HCT116 (cell line): Measurements from ENCODE around the gene SPATA2L. TPM values are rescaled to one million over a fixed set of nuclear protein-coding genes. Genes with fewer than 3 reads are reported as not detected.

Source experiments
- ATAC-seq: fragments of 200-7000 bp; cut with Tn5 transposase; 2 replicates; pipeline ENCODE4 v1.9.1; 2020; ENCODE audit warnings: mild to moderate bottlenecking, moderate library complexity
- BruUV-seq: library from RNA; stranded (reverse); fragments of 400-500 nt; replicated peaks from 2 replicates; lab custom pipeline; 2021; lab: Mats Ljungman, UMichigan
- CTCF ChIA-PET: fragments of 300-600 bp; sonication (Branson Sonifier 250); formaldehyde crosslinking; loops from one replicate; lab custom pipeline; 2021; ENCODE audit warnings: antibody characterized with exemption; lab: Charles Lee
- POLR2A ChIA-PET: fragments of 300-600, 350-600 bp; sonication (Branson Sonifier 250); formaldehyde crosslinking; loops from one replicate; lab custom pipeline; 2021; ENCODE audit warnings: antibody characterized with exemption; lab: Charles Lee
- RAD21 ChIA-PET, 2 experiments: fragments of 300-600 bp; sonication (Branson Sonifier 250); formaldehyde crosslinking; loops; one replicate each; lab custom pipeline; 2023; ENCODE audit warnings: low total read pairs in 2 of 2; ENCODE audit not compliant: uncharacterized antibody in 2 of 2, unreplicated experiment in 2 of 2, low non-redundant PET in 1 of 2; lab: Charles Lee
- DNase-seq: peaks from one replicate; pipeline ENCODE4 v3.0.0-alpha.2; 2010; ENCODE audit warnings: low read depth, low spot score
- H2AFZ ChIP-seq: fragments of 200-600 bp; shearing (Covaris generic), sonication (generic); 2 replicates; pipeline ENCODE4 v1.6.1; 2017; ENCODE audit warnings: low read depth, mixed run types, mixed read lengths, antibody characterized with exemption, low read length; ENCODE audit not compliant: poor library complexity, severe bottlenecking
- H3K27ac ChIP-seq: 2 replicates; pipeline ENCODE4 v1.5.1; 2012; ENCODE audit warnings: low read depth, low read length
- H3K27me3 ChIP-seq: fragments of 200-600 bp; sonication (generic); 2 replicates; pipeline ENCODE4 v1.6.1; 2016; ENCODE audit warnings: mixed run types, low read length, mixed read lengths; ENCODE audit not compliant: insufficient read depth
- H3K36me3 ChIP-seq, 2 experiments: fragments of 200-500 bp in 1 of 2; fragments of 200-600 bp in 1 of 2; sonication (Bioruptor generic) in 1 of 2; sonication (generic) in 1 of 2; 2 replicates each; pipeline versions ENCODE4 v1.5.1 to v1.6.1; 2014 to 2016; ENCODE audit warnings: low read length in 2 of 2, inconsistent platforms in 1 of 2, mixed read lengths in 1 of 2, mixed run types in 1 of 2; ENCODE audit not compliant: insufficient read depth in 2 of 2, control insufficient read depth in 1 of 2
- H3K4me1 ChIP-seq, 2 experiments: fragments of 200-600 bp in 1 of 2; sonication (generic) in 1 of 2; 2 replicates each; pipeline versions ENCODE4 v1.5.1 to v1.6.1; 2012 to 2017; ENCODE audit warnings: low read length in 2 of 2, inconsistent platforms in 1 of 2, mild to moderate bottlenecking in 1 of 2, mixed read lengths in 1 of 2, mixed run types in 1 of 2, moderate library complexity in 1 of 2; ENCODE audit not compliant: insufficient read depth in 2 of 2, control insufficient read depth in 1 of 2
- H3K4me2 ChIP-seq: fragments of 200-600 bp; sonication (generic); 2 replicates; pipeline ENCODE4 v1.6.1; 2017; ENCODE audit warnings: mixed run types, low read length, mixed read lengths
- H3K4me3 ChIP-seq, 2 experiments: fragments of 200-600 bp in 1 of 2; sonication (generic) in 1 of 2; replicated peaks in 1 of 2; 2 replicates each; pipeline ENCODE4 v1.5.1; 2011 to 2016; ENCODE audit warnings: low read length in 2 of 2, control low read depth in 1 of 2, low read depth in 1 of 2, mild to moderate bottlenecking in 1 of 2, mixed read lengths in 1 of 2, mixed run types in 1 of 2
- H3K79me2 ChIP-seq: fragments of 200-600 bp; sonication (generic); 2 replicates; pipeline ENCODE4 v1.6.1; 2017; ENCODE audit warnings: mild to moderate bottlenecking, mixed run types, low read length, moderate library complexity, mixed read lengths; ENCODE audit not compliant: insufficient read depth
- H3K9ac ChIP-seq: fragments of 200-600 bp; sonication (generic); 2 replicates; pipeline ENCODE4 v1.6.1; 2016; ENCODE audit warnings: low read length, mixed read lengths
- H3K9me2 ChIP-seq: fragments of 200-600 bp; sonication (generic), shearing (Covaris generic); 2 replicates; pipeline ENCODE4 v1.6.1; 2017; ENCODE audit warnings: mixed run types, mild to moderate bottlenecking, moderate library complexity; ENCODE audit not compliant: insufficient read depth
- H3K9me3 ChIP-seq, 2 experiments: fragments of 200-500 bp in 1 of 2; fragments of 200-600 bp in 1 of 2; sonication (Bioruptor generic) in 1 of 2; sonication (generic) in 1 of 2; 2 replicates each; pipeline ENCODE4 v1.6.1; 2014 to 2017; ENCODE audit warnings: low read length in 2 of 2, mixed read lengths in 2 of 2, inconsistent platforms in 1 of 2, low read depth in 1 of 2, mild to moderate bottlenecking in 1 of 2, mixed run types in 1 of 2, moderate library complexity in 1 of 2; ENCODE audit not compliant: control insufficient read depth in 1 of 2, insufficient read depth in 1 of 2
- H4K20me1 ChIP-seq: fragments of 200-600 bp; sonication (generic), shearing (Covaris generic); 2 replicates; pipeline ENCODE4 v1.6.1; 2017; ENCODE audit warnings: mixed run types, mild to moderate bottlenecking, moderate library complexity; ENCODE audit not compliant: insufficient read depth
- CBX3 ChIP-seq: IDR thresholded peaks from 2 replicates; pipeline ENCODE4 v1.6.1; 2012; ENCODE audit warnings: low read depth
- CEBPB ChIP-seq: IDR thresholded peaks from 2 replicates; pipeline ENCODE4 v1.6.1; 2012; ENCODE audit warnings: low read depth
- ELF1 ChIP-seq: IDR thresholded peaks from 2 replicates; pipeline ENCODE4 v1.6.1; 2012; ENCODE audit warnings: low read depth, borderline replicate concordance
- JUND ChIP-seq: IDR thresholded peaks from 2 replicates; pipeline ENCODE4 v1.6.1; 2012
- POLR2A ChIP-seq: IDR thresholded peaks from 2 replicates; pipeline ENCODE4 v1.7.0; 2011; ENCODE audit warnings: borderline replicate concordance; ENCODE audit not compliant: insufficient read depth, insufficient read length; ENCODE audit errors: extremely low read depth
- POLR2AphosphoS5 ChIP-seq: IDR thresholded peaks from 2 replicates; pipeline ENCODE4 v1.6.1; 2011; ENCODE audit warnings: mild to moderate bottlenecking, low read depth, low read length, moderate library complexity
- RAD21 ChIP-seq: IDR thresholded peaks from 2 replicates; pipeline ENCODE4 v1.6.1; 2012; ENCODE audit warnings: low read depth, mild to moderate bottlenecking
- SP1 ChIP-seq: IDR thresholded peaks from 2 replicates; pipeline ENCODE4 v1.6.1; 2012; ENCODE audit warnings: low read depth
- TCF7L2 ChIP-seq: IDR thresholded peaks from 2 replicates; pipeline ENCODE4 v1.7.0; 2011; ENCODE audit warnings: borderline replicate concordance, inconsistent platforms; ENCODE audit not compliant: insufficient read depth, insufficient read length; ENCODE audit errors: extremely low read depth
- YY1 ChIP-seq: IDR thresholded peaks from 2 replicates; pipeline ENCODE4 v1.6.1; 2011; ENCODE audit warnings: low read length, low read depth, moderate library complexity, mild to moderate bottlenecking; ENCODE audit not compliant: insufficient replicate concordance; ENCODE audit errors: extremely low read depth
- ZNF274 ChIP-seq: fragments of 200-500 bp; sonication (Bioruptor generic); IDR thresholded peaks from 2 replicates; pipeline ENCODE4 v1.6.1; 2014; ENCODE audit warnings: mild to moderate bottlenecking, low read depth, low read length, inconsistent platforms
- intact Hi-C: fragments of 100-400 bp; cut with micrococcal nuclease; formaldehyde crosslinking; loops from 2 replicates; pipeline ENCODE4 v1.10.0; 2022
- total RNA-seq: library from RNA; stranded (reverse); gene quantifications from one replicate; pipeline ENCODE4 v1.2.1, GENCODE V29; 2021; ENCODE audit not compliant: unreplicated experiment
- TF ChIP-seq, protein P1 (sequence below): IDR thresholded peaks from 2 replicates; pipeline ENCODE4 v1.6.1; 2012
- TF ChIP-seq, protein P2 (sequence below): IDR thresholded peaks from 2 replicates; pipeline ENCODE4 v1.6.1; 2012; ENCODE audit warnings: low read depth

Gene SPATA2L
- total RNA-seq, 1 experiment from 2014 or later, result 50.5 TPM

DNA sequence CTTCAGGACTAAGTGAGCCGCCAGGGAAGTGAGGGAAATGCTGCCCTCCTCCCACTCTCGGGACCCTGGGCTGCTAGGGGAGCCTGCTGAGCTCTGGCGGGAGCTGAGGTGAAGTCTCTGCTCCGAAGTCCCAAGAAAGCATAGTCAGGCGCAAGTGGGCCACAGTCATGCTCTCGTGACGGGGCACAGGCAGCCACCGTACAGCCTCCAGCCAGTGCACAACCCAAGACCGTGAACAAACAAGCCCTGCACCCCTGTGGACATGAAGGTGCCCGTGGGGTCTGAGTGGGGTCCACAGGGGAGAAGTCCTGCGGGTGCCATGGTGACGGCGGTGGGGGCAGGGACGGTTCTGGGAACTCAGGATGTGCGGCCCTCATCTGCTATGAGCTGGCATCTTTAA lies 44.5 kb upstream of the SPATA2L start:
- ChIA-PET POLR2A (no interaction called here), RAD21 (no interaction called here), CTCF (no interaction called here)
- no peaks in the 10 kb centered on the region for H3K4me1 ChIP-seq
- no peak overlapping the region for H3K27ac ChIP-seq
- no peaks in the 10 kb centered on the region for H3K27me3 ChIP-seq
- H2AFZ ChIP-seq, result no peak overlapping the region
- peaks cover 47 to 79% of the 10 kb centered on the region in 2 experiments for H3K36me3 ChIP-seq
- peaks cover 10% of the 10 kb centered on the region; the same call in 1 of the 2 replicates for H3K79me2 ChIP-seq
- H4K20me1 ChIP-seq, result no peaks in the 10 kb centered on the region
- intact Hi-C loops, result no loop called here
- no TSS peak for BruUV-seq
- no peaks in the 10 kb centered on the region for H3K9me3 ChIP-seq
- no peak overlapping the region for H3K4me2 ChIP-seq
- H3K9ac ChIP-seq, result no peak overlapping the region
- no peaks in the 10 kb centered on the region for H3K9me2 ChIP-seq
- ATAC-seq, result no peak
- TF ChIP-seq ZNF274 (no peak), SP1 (no peak), POLR2A (no peak), CEBPB (no peak), TCF7L2 (no peak), JUND (no peak), CBX3 (no peak), YY1 (no peak), RAD21 (no peak), ELF1 (no peak), POLR2AphosphoS5 (no peak)
- TF ChIP-seq, protein P1, sequence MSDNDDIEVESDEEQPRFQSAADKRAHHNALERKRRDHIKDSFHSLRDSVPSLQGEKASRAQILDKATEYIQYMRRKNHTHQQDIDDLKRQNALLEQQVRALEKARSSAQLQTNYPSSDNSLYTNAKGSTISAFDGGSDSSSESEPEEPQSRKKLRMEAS, result no peak
- TF ChIP-seq, protein P2, sequence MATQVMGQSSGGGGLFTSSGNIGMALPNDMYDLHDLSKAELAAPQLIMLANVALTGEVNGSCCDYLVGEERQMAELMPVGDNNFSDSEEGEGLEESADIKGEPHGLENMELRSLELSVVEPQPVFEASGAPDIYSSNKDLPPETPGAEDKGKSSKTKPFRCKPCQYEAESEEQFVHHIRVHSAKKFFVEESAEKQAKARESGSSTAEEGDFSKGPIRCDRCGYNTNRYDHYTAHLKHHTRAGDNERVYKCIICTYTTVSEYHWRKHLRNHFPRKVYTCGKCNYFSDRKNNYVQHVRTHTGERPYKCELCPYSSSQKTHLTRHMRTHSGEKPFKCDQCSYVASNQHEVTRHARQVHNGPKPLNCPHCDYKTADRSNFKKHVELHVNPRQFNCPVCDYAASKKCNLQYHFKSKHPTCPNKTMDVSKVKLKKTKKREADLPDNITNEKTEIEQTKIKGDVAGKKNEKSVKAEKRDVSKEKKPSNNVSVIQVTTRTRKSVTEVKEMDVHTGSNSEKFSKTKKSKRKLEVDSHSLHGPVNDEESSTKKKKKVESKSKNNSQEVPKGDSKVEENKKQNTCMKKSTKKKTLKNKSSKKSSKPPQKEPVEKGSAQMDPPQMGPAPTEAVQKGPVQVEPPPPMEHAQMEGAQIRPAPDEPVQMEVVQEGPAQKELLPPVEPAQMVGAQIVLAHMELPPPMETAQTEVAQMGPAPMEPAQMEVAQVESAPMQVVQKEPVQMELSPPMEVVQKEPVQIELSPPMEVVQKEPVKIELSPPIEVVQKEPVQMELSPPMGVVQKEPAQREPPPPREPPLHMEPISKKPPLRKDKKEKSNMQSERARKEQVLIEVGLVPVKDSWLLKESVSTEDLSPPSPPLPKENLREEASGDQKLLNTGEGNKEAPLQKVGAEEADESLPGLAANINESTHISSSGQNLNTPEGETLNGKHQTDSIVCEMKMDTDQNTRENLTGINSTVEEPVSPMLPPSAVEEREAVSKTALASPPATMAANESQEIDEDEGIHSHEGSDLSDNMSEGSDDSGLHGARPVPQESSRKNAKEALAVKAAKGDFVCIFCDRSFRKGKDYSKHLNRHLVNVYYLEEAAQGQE, result no peak
- DNase-seq, result no peak
- H3K4me3 ChIP-seq, result no peak overlapping the region
